ENCODE measurements around the gene ERC2.

DNA sequence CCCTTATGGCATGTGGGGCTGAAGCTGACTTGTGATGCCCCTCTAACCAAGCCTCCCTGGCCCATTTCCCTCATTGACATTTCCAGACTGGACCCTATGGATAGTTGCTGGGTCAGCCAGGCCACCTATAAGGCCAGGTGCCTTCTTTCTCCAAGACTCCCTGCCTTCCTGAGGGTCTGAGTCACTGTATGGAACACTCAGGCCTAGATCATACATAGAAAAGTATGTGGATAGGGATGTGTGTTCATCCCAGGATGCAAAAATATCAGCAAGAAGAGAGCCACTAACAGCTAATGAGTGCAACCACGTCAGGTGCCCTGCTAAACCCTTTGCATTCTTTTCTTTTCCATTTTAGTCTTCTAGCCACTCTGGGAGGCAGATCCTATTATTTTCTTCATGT, 812.7 kb downstream of the ERC2 start:
- TF ChIP-seq, protein P1, sequence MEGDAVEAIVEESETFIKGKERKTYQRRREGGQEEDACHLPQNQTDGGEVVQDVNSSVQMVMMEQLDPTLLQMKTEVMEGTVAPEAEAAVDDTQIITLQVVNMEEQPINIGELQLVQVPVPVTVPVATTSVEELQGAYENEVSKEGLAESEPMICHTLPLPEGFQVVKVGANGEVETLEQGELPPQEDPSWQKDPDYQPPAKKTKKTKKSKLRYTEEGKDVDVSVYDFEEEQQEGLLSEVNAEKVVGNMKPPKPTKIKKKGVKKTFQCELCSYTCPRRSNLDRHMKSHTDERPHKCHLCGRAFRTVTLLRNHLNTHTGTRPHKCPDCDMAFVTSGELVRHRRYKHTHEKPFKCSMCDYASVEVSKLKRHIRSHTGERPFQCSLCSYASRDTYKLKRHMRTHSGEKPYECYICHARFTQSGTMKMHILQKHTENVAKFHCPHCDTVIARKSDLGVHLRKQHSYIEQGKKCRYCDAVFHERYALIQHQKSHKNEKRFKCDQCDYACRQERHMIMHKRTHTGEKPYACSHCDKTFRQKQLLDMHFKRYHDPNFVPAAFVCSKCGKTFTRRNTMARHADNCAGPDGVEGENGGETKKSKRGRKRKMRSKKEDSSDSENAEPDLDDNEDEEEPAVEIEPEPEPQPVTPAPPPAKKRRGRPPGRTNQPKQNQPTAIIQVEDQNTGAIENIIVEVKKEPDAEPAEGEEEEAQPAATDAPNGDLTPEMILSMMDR (IDR thresholded peaks at IDR 0.05; ENCODE audit: low read length): no peak
- TF ChIP-seq EZH2 (IDR thresholded peaks at IDR 0.05; ENCODE audit: borderline replicate concordance, low read length): no peak
